HG03139 (cell line): ENCODE results near the gene MED29.

Experiments used
- ATAC-seq: cut with Tn5 transposase; IDR thresholded peaks from one replicate; pipeline ENCODE4 v1.9.1; 2021; ENCODE audit not compliant: unreplicated experiment

The MED29 gene

GRCh38 chr19:39410017-39410830 is 19.0 kb downstream of the MED29 start:
- no peak for ATAC-seq

GRCh38 chr19:39410831-39411080 is 19.6 kb downstream of the MED29 start:
- no peak for ATAC-seq

- ATAC-seq, result no peak
Observed at GRCh38 chr19:39411081-39411831, 20.1 kb downstream of the MED29 start.

GRCh38 chr19:39411832-39412099 is 20.6 kb downstream of the MED29 start:
- peak; percentile 20 for ATAC-seq

GRCh38 chr19:39412100-39412866 is 21.1 kb downstream of the MED29 start, which contains the start of gene PLEKHG2:
Gene PLEKHG2, plus strand, starts transcription at chr19:39412669. Its CDS starts 1,418 bp downstream, at chr19:39414087.
- peak; percentile 47 for ATAC-seq

- ATAC-seq, result no peak
Observed at GRCh38 chr19:39412867-39413271, 21.7 kb downstream of the MED29 start.

GRCh38 chr19:39413272-39413910 is 22.2 kb downstream of the MED29 start:
- ATAC-seq, result no peak

GRCh38 chr19:39413911-39414608 is 22.9 kb downstream of the MED29 start:
- no peak for ATAC-seq

- no peak for ATAC-seq
Observed at GRCh38 chr19:39415111-39416046, 24.2 kb downstream of the MED29 start.

- ATAC-seq, result no peak
Observed at GRCh38 chr19:39416152-39417120, 25.3 kb downstream of the MED29 start.

GRCh38 chr19:39417463-39418181 is 26.4 kb downstream of the MED29 start:
- ATAC-seq, result no peak

GRCh38 chr19:39419003-39419402 is 27.8 kb downstream of the MED29 start:
- ATAC-seq, result no peak

- no peak for ATAC-seq
Observed at GRCh38 chr19:39420769-39421168, 29.6 kb downstream of the MED29 start.

- no peak for ATAC-seq
Observed at GRCh38 chr19:39422020-39422419, 30.8 kb downstream of the MED29 start.

- no peak for ATAC-seq
Observed at GRCh38 chr19:39423258-39424086, 32.3 kb downstream of the MED29 start.

GRCh38 chr19:39424934-39425333 is 33.8 kb downstream of the MED29 start:
- no peak for ATAC-seq

GRCh38 chr19:39425744-39426143 is 34.6 kb downstream of the MED29 start:
- no peak for ATAC-seq
